C4-2B (cell line): ENCODE data around the gene RPTOR.

Source experiments
- H3K27ac ChIP-seq: fragments of 450-650 bp; 2 replicates; pipeline ENCODE4 v1.5.1; 2017
- CTCF ChIP-seq: fragments of 450-650 bp; conservative IDR thresholded peaks from 2 replicates; pipeline ENCODE4 v1.5.1; 2017; ENCODE audit warnings: mild to moderate bottlenecking
- ZFX ChIP-seq: fragments of 450-650 bp; IDR thresholded peaks from 2 replicates; pipeline ENCODE4 v1.6.1; 2017

Gene RPTOR

GRCh38 chr17:80604009-80604669, 59.5 kb downstream of the RPTOR start:
- no peak overlapping the region for H3K27ac ChIP-seq
- TF ChIP-seq CTCF: no peak
- no peak for TF ChIP-seq ZFX

- H3K27ac ChIP-seq: no peak overlapping the region
- TF ChIP-seq ZFX (no peak), CTCF (no peak)
These were observed 60.0 kb downstream of the RPTOR start for GRCh38 chr17:80604670-80605010.

GRCh38 chr17:80605326-80606066, 60.9 kb downstream of the RPTOR start:
- H3K27ac ChIP-seq: no peak overlapping the region

GRCh38 chr17:80608326-80608725, 63.7 kb downstream of the RPTOR start:
- no peak overlapping the region for H3K27ac ChIP-seq
- no peak for TF ChIP-seq CTCF
- no peak for TF ChIP-seq ZFX

More at GRCh38 chr17:80605326-80606066, 60.9 kb downstream of the RPTOR start:
- TF ChIP-seq CTCF: no peak
- no peak for TF ChIP-seq ZFX

GRCh38 chr17:80609757-80610156, 65.1 kb downstream of the RPTOR start:
- TF ChIP-seq CTCF (no peak), ZFX (no peak)
- no peak overlapping the region for H3K27ac ChIP-seq

GRCh38 chr17:80611816-80612215, 67.2 kb downstream of the RPTOR start:
- H3K27ac ChIP-seq: no peak overlapping the region
- no peak for TF ChIP-seq ZFX
- no peak for TF ChIP-seq CTCF

- H3K27ac ChIP-seq: no peak overlapping the region
- TF ChIP-seq CTCF (no peak), ZFX (no peak)
These were observed 68.5 kb downstream of the RPTOR start for GRCh38 chr17:80612997-80613731.
